NT2/D1 (cell line): Measurements from ENCODE around the gene CACUL1.
"Not testable (repeated sequence)": the region's sequence is repeated elsewhere in the genome, so short reads cannot be mapped to it uniquely, and the experiment has no call there.

ENCODE experiments used
- DNase-seq: peaks from one replicate; pipeline ENCODE4 v3.0.0-alpha.2; 2011; ENCODE audit warnings: low read depth, low spot score
- H3K27me3 ChIP-seq: 2 replicates; pipeline ENCODE4 v1.6.0; 2011; ENCODE audit warnings: mild to moderate bottlenecking; ENCODE audit not compliant: insufficient read length, insufficient read depth
- H3K36me3 ChIP-seq: 2 replicates; pipeline ENCODE4 v1.6.1; 2011; ENCODE audit warnings: mild to moderate bottlenecking, low read length, mixed read lengths; ENCODE audit not compliant: insufficient read depth, insufficient read length
- H3K4me1 ChIP-seq: 2 replicates; pipeline ENCODE4 v1.5.1; 2011; ENCODE audit not compliant: insufficient read depth, insufficient read length
- H3K4me3 ChIP-seq: 2 replicates; pipeline ENCODE4 v1.5.1; 2011; ENCODE audit warnings: low read depth; ENCODE audit not compliant: insufficient read length
- H3K9ac ChIP-seq: 2 replicates; pipeline ENCODE4 v1.6.0; 2011; ENCODE audit warnings: low read depth; ENCODE audit not compliant: insufficient read length
- H3K9me3 ChIP-seq: 2 replicates; pipeline ENCODE4 v1.5.1; 2011; ENCODE audit warnings: mild to moderate bottlenecking, low read length; ENCODE audit not compliant: insufficient read depth
- SUZ12 ChIP-seq: IDR thresholded peaks from 2 replicates; pipeline ENCODE4 v1.6.1; 2011; ENCODE audit not compliant: insufficient read length, insufficient read depth; ENCODE audit errors: extremely low read depth
- YY1 ChIP-seq: IDR thresholded peaks from 2 replicates; pipeline ENCODE4 v1.6.1; 2011; ENCODE audit not compliant: insufficient read length, insufficient read depth
- ZNF274 ChIP-seq: IDR thresholded peaks from 2 replicates; pipeline ENCODE4 v1.6.1; 2011; ENCODE audit warnings: mild to moderate bottlenecking, low read depth, low read length

The CACUL1 gene

GRCh38 chr10:118674226-118674919 lies 80.4 kb downstream of the CACUL1 start:
- Histone ChIP-seq H3K9ac (no peak overlapping the region), H3K36me3 (no peaks in the 10 kb centered on the region), H3K9me3 (no peaks in the 10 kb centered on the region), H3K4me1 (no peaks in the 10 kb centered on the region), H3K27me3 (no peaks in the 10 kb centered on the region), H3K4me3 (no peak overlapping the region)
- no peak for DNase-seq
- no peak for TF ChIP-seq YY1
- no peak for TF ChIP-seq ZNF274
- no peak for TF ChIP-seq SUZ12

- H3K4me3 ChIP-seq = no peak overlapping the region
- TF ChIP-seq YY1 (no peak), SUZ12 (no peak), ZNF274 (no peak)
Measured at GRCh38 chr10:118672766-118673715, 81.7 kb downstream of the CACUL1 start.

GRCh38 chr10:118672153-118672552 lies 82.6 kb downstream of the CACUL1 start:
- no peak for TF ChIP-seq ZNF274
- Histone ChIP-seq H3K4me1 (no peaks in the 10 kb centered on the region), H3K9ac (no peak overlapping the region), H3K4me3 (no peak overlapping the region), H3K9me3 (no peaks in the 10 kb centered on the region), H3K36me3 (no peaks in the 10 kb centered on the region), H3K27me3 (no peaks in the 10 kb centered on the region)
- no peak for DNase-seq

More at GRCh38 chr10:118672766-118673715, 81.7 kb downstream of the CACUL1 start:
- H3K4me1 ChIP-seq = no peaks in the 10 kb centered on the region
- no peaks in the 10 kb centered on the region for H3K27me3 ChIP-seq
- H3K9me3 ChIP-seq = no peaks in the 10 kb centered on the region
- DNase-seq = no peak
- no peaks in the 10 kb centered on the region for H3K36me3 ChIP-seq
- H3K9ac ChIP-seq = peak overlapping the region; percentile 21

- not testable (repeated sequence) for H3K27me3 ChIP-seq, H3K9me3 ChIP-seq
Measured at GRCh38 chr10:118671221-118671620, 83.5 kb downstream of the CACUL1 start.

DNA sequence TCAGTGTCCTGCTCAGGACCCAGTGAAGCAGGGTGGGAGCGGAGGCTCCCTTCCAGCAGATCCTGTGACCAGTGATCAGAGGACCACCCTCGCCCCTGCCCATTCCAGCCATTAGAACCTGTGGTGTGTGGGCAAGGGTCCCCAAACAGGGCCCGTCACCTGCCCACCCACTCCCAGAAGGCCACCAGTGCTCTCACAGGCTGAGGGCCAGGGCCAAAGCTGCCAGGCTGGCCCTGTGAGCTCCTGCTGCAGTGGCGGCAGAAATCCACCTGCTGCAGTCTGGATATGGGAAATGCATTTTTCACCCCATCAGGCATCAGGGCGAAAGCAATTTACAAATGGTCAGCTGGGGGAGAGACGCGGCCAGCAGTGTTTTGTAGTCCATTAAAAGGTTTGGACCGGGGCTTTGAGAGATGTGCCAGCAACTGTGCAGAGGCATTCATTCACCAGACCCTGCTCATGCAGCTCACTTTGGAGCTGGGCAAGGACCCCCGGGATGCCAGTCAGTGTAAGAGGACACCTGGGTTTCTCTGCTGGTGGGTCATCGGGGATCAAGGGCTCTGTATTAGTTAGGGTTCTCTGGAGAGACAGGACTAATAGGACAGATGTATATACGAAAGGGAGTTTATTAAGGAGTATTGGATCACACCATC lies 84.2 kb downstream of the CACUL1 start:
- no peaks in the 10 kb centered on the region for H3K9me3 ChIP-seq
- no peak for TF ChIP-seq ZNF274
- no peak for TF ChIP-seq YY1
- no peak for TF ChIP-seq SUZ12
- H3K27me3 ChIP-seq = no peaks in the 10 kb centered on the region
- H3K4me3 ChIP-seq = no peak overlapping the region
- H3K36me3 ChIP-seq = no peaks in the 10 kb centered on the region
- no peaks in the 10 kb centered on the region for H3K4me1 ChIP-seq
- H3K9ac ChIP-seq = no peak overlapping the region
- DNase-seq = no peak

More at GRCh38 chr10:118671221-118671620, 83.5 kb downstream of the CACUL1 start:
- not testable (repeated sequence) for H3K9ac ChIP-seq, H3K36me3 ChIP-seq, H3K4me1 ChIP-seq, H3K4me3 ChIP-seq, DNase-seq

DNA sequence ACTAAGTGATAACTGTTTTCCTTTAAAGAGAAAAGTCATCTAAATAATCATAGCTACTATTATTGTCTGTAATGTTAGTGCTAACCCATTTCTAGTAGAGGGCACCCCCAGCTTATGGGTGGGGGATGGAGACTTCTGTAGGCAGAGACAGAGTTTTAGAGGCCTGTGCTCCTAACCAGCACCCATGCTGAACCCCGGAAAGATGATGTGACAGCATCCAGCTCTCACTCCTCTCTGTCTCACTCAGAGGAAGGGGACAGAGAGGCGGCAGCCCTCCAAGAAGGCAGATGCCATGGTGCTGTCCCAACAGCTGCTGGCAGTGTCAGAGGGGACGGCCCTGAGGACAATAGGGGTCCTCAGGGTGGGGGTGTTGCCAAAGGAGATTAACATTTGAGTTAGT lies 84.9 kb downstream of the CACUL1 start:
- H3K4me1 ChIP-seq = no peaks in the 10 kb centered on the region
- no peak for TF ChIP-seq YY1
- no peak for TF ChIP-seq ZNF274
- TF ChIP-seq SUZ12 = no peak
- DNase-seq = no peak
- no peak overlapping the region for H3K4me3 ChIP-seq
- no peaks in the 10 kb centered on the region for H3K36me3 ChIP-seq
- H3K27me3 ChIP-seq = no peaks in the 10 kb centered on the region
- no peak overlapping the region for H3K9ac ChIP-seq
- H3K9me3 ChIP-seq = no peaks in the 10 kb centered on the region
